ENCODE data around the gene NETO2.
A peak's percentile ranks its signal among the peaks of the same experiment; 100 is the strongest.

NETO2 gene

GRCh38 chr16:47046726-47047523 is 96.8 kb downstream of the NETO2 start:
- Mint-ChIP-seq H3K9me3 (no peaks in the 10 kb centered on the region), H3K4me1 (peaks cover 16% of the 10 kb centered on the region), H3K27me3 (no peaks in the 10 kb centered on the region), H3K27ac (no peak overlapping the region), H3K36me3 (no peaks in the 10 kb centered on the region), H3K4me3 (no peak overlapping the region)

GRCh38 chr16:47045459-47045858 is 98.3 kb downstream of the NETO2 start:
- Mint-ChIP-seq H3K27ac (no peak overlapping the region), H3K4me3 (no peak overlapping the region), H3K9me3 (no peaks in the 10 kb centered on the region), H3K27me3 (no peaks in the 10 kb centered on the region), H3K36me3 (no peaks in the 10 kb centered on the region), H3K4me1 (peaks cover 16% of the 10 kb centered on the region)

DNA sequence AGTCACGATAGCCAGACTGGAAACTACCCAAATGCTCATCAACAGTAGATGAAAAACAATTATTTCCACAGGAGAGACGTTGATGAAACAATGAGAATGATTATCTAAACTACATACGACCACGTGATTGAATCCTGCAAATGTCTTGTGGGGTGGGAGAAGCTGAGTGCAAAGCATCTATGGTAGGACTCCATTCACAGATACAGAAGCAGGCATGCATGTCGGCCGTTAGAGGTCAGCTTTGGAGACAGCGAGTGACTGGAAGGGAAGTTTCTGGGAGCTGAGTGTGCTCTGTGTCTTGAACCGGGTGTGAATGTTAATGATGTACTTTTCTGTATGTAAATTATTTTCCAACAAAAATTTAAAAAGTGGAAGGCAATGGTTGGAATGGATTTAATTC is 98.7 kb downstream of the NETO2 start:
- Mint-ChIP-seq H3K36me3 (no peaks in the 10 kb centered on the region), H3K4me1 (peaks cover 16% of the 10 kb centered on the region), H3K27me3 (no peaks in the 10 kb centered on the region), H3K9me3 (no peaks in the 10 kb centered on the region), H3K4me3 (no peak overlapping the region), H3K27ac (no peak overlapping the region)

DNA sequence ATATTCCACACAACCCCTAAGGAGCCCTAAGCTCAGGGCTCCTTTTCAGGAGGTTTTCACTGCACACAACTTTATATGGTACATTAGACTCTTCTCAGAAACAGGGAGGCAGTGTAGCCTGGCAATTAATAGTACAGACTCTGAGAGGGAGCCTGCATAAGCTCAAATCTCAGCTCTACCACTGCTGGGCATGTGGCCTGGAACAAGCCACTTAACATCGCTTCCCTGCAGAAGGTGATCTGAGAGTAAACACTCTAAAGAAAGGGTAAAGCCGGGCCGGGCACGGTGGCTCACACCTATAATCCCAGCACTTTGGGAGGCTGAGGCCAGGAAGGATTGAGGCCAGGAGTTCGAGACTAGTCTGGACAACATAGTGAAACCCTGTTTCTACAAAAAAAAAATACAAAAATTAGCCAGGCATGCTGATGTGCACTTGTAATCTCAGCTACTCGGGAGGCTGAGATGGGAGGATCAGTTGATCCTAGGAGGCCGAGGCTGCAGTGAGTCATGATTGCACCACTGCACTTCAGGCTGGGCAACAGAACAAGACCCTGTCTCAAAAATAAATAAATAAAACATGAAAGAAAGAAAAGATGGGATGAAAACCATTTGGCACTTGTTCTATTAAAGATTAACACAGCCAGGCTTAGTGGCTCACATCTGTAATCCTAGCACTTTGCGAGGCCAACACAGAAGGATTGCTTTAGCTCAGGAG is 99.6 kb downstream of the NETO2 start:
- no peak overlapping the region for H3K27ac Mint-ChIP-seq
- H3K9me3 Mint-ChIP-seq, result no peaks in the 10 kb centered on the region
- H3K27me3 Mint-ChIP-seq, result no peaks in the 10 kb centered on the region
- H3K4me1 Mint-ChIP-seq, result peaks cover 16% of the 10 kb centered on the region
- H3K4me3 Mint-ChIP-seq, result no peak overlapping the region
- H3K36me3 Mint-ChIP-seq, result no peaks in the 10 kb centered on the region

DNA sequence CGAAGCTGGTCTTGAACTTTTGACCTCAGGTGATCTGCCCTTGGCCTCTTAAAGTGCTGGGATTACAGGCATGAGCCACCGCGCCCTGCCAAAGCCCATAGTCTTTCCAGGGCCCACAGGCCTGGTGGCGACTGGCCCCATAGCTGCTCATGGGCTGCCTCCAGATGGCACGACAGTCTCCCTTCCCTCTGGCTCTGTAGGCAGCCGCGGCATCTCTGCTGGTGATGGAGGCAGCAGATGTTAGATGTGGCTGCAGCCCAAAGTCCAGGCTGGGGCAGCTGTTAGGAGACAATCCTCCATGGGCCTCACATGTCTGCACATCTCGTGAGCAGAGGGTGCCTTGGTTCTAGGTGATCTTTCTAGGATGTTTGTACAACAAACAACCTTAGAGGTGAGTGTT is 100.5 kb downstream of the NETO2 start:
- Mint-ChIP-seq H3K36me3 (no peaks in the 10 kb centered on the region), H3K27me3 (no peaks in the 10 kb centered on the region), H3K27ac (no peak overlapping the region), H3K9me3 (no peaks in the 10 kb centered on the region), H3K4me3 (no peak overlapping the region), H3K4me1 (peaks cover 18% of the 10 kb centered on the region)

DNA sequence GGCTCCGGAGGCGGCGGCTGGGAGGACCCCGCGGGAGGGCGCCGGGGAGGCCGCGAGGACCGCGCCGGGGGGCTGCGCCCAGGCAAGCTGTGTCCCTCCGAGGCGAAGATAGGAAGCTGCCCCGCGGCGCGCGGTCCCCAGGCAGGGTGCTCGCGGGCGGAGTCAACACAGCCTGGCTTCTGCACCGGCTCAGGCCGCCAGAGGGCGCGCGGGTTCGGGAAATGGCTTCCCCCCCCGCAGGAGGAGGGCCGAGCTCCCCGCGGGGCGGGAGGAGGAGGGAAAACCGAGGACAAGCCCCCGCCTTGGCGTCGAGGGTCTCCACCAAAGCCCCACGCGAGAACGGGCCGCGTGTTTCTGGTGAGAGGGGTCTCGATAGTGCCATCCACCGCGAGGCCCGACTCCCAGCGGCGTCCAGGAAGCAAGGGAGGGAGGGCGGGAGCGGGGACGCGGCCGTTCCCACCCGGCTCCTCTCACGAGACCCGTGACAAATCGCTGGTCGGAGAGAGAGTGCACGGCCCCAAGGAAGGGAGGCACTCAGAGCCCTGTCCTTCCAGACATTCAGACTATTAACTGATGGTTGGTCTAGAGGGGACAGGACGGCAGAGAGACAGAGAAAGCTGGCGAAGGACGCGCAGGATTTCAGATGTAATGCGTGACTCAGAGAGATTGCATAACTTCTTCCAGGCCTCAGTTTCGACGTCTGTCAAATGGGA is 105.8 kb downstream of the NETO2 start:
- H3K36me3 Mint-ChIP-seq, result no peaks in the 10 kb centered on the region
- H3K27ac Mint-ChIP-seq, result no peak overlapping the region
- H3K4me3 Mint-ChIP-seq, result peak overlapping the region; percentile 74
- no peaks in the 10 kb centered on the region for H3K27me3 Mint-ChIP-seq
- no peaks in the 10 kb centered on the region for H3K9me3 Mint-ChIP-seq
- H3K4me1 Mint-ChIP-seq, result peaks cover 7% of the 10 kb centered on the region

DNA sequence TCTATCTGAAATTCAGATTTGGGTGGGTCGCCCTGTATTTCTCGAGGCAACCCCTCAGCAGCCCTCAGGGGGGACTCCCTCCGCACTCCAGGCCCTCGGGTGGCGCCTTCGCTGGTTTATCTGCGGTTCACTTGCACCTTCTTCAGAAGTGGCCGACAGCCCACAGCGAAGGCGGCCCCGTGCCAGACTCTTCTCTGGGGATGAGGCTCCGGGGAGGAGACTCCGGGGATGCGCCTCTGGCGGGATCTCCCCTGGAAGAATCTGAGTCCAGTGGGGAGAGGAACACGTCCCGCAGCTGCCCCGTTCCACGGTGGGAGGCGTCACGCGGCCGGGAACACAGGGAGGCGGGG is 106.4 kb downstream of the NETO2 start:
- H3K27me3 Mint-ChIP-seq, result no peaks in the 10 kb centered on the region
- no peaks in the 10 kb centered on the region for H3K36me3 Mint-ChIP-seq
- H3K4me1 Mint-ChIP-seq, result peaks cover 3% of the 10 kb centered on the region
- peak overlapping the region; percentile 74 for H3K4me3 Mint-ChIP-seq
- H3K27ac Mint-ChIP-seq, result no peak overlapping the region
- no peaks in the 10 kb centered on the region for H3K9me3 Mint-ChIP-seq

GRCh38 chr16:47036201-47036600 is 107.5 kb downstream of the NETO2 start:
- H3K36me3 Mint-ChIP-seq, result no peaks in the 10 kb centered on the region
- no peaks in the 10 kb centered on the region for H3K27me3 Mint-ChIP-seq
- peak overlapping the region; percentile 28 for H3K4me3 Mint-ChIP-seq
- H3K4me1 Mint-ChIP-seq, result peaks cover 3% of the 10 kb centered on the region
- no peaks in the 10 kb centered on the region for H3K9me3 Mint-ChIP-seq
- H3K27ac Mint-ChIP-seq, result no peak overlapping the region

DNA sequence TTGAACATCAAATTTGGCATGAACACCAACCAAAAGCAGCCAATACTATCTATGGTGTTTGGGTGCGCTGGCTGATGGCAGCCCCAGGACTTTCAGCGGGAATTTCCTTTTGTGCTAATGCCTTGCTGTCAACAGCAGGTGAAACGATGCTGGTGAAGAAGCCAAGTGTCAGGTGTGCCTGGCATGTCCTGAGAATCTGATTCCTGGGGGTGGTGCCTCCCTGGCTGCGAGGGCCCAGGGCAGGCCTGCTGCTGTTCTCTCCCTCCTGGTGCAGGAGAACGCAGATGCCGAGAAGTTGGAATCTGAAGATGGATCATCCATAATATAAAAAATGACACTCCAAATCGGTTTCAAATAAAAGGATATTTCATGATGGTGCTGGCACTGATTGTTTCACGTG is 108.3 kb downstream of the NETO2 start:
- Mint-ChIP-seq H3K27ac (no peak overlapping the region), H3K27me3 (no peaks in the 10 kb centered on the region), H3K4me1 (peaks cover 3% of the 10 kb centered on the region), H3K9me3 (no peaks in the 10 kb centered on the region), H3K4me3 (no peak overlapping the region), H3K36me3 (no peaks in the 10 kb centered on the region)

GRCh38 chr16:47034455-47034854 is 109.3 kb downstream of the NETO2 start:
- Mint-ChIP-seq H3K4me1 (peaks cover 3% of the 10 kb centered on the region), H3K4me3 (no peak overlapping the region)

GRCh38 chr16:47033176-47033575 is 110.6 kb downstream of the NETO2 start:
- H3K9me3 Mint-ChIP-seq, result no peaks in the 10 kb centered on the region
- H3K27ac Mint-ChIP-seq, result no peak overlapping the region
- H3K36me3 Mint-ChIP-seq, result no peaks in the 10 kb centered on the region
- H3K4me1 Mint-ChIP-seq, result peaks cover 1% of the 10 kb centered on the region
- no peak overlapping the region for H3K4me3 Mint-ChIP-seq
- H3K27me3 Mint-ChIP-seq, result no peaks in the 10 kb centered on the region

More at GRCh38 chr16:47034455-47034854, 109.3 kb downstream of the NETO2 start:
- no peaks in the 10 kb centered on the region for H3K9me3 Mint-ChIP-seq
- no peak overlapping the region for H3K27ac Mint-ChIP-seq
- no peaks in the 10 kb centered on the region for H3K36me3 Mint-ChIP-seq
- no peaks in the 10 kb centered on the region for H3K27me3 Mint-ChIP-seq

GRCh38 chr16:47029724-47030123 is 114.0 kb downstream of the NETO2 start:
- Mint-ChIP-seq H3K36me3 (no peaks in the 10 kb centered on the region), H3K27ac (no peak overlapping the region), H3K27me3 (no peaks in the 10 kb centered on the region), H3K9me3 (no peaks in the 10 kb centered on the region), H3K4me1 (no peaks in the 10 kb centered on the region), H3K4me3 (no peak overlapping the region)

DNA sequence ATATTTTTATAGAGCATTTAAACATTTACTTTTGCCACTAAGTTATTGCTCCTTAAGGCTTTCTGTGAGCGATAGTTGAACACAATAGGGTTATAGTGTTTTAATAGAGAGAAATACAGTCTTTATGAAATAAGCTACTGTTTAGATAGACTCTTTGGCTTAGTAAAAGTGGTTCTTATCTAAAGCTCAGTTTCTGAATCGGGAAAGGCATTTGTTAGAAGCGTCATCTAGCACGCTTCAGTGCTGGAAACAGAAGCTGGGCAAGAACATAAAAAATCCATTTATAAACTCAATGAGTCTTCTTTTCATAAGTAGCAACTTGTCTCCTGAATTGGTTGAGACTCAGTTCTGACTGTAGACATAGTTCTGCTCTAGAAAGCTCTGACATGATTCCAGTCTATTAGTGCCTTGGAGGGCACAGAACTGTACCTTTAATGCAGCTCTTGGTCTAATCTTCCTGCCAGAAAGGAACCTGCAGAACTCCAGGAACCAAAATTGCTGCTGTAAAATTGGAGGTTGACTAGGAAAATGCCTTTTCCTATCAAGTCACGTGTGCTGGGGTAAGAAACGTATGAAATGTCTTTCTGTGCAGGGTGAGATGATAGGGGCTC is 114.9 kb downstream of the NETO2 start:
- Mint-ChIP-seq H3K4me1 (no peaks in the 10 kb centered on the region), H3K9me3 (no peaks in the 10 kb centered on the region), H3K27ac (no peak overlapping the region), H3K27me3 (no peaks in the 10 kb centered on the region), H3K36me3 (no peaks in the 10 kb centered on the region), H3K4me3 (no peak overlapping the region)

Measured in activated naive CD4-positive, alpha-beta T cell treated with anti-CD3 and anti-CD28 coated beads, Interleukin-2, amount 50 U/mL, for 24 hours (primary cell).